A549 (cell line): ENCODE measurements around the gene PRKG1. TPM values are rescaled to one million over a fixed set of nuclear protein-coding genes. Genes with fewer than 3 reads are reported as not detected.

Experiments
- ATAC-seq, 2 experiments: fragments of 200-7000 bp in 1 of 2; fragments of >200 bp in 1 of 2; cut with Nextera tagmentation in 1 of 2; cut with Tn5 transposase in 1 of 2; 3 replicates each; pipeline versions ENCODE4 v1.8.0 to v1.9.1; 2018 to 2020; ENCODE audit warnings: mild to moderate bottlenecking in 1 of 2, moderate library complexity in 1 of 2
- CTCF ChIA-PET: fragments of 300-600 bp; sonication (Branson Sonifier 250); formaldehyde crosslinking; extraction: SDS; loops from one replicate; lab custom pipeline; 2021; ENCODE audit warnings: antibody characterized with exemption, inconsistent platforms; lab: Yijun Ruan, JAX
- POLR2A ChIA-PET: fragments of 350-600 bp; formaldehyde crosslinking; extraction: SDS; loops from one replicate; lab custom pipeline; 2021; ENCODE audit warnings: antibody characterized with exemption, inconsistent platforms; lab: Yijun Ruan, JAX
- DNase-seq, 2 experiments: peaks; one replicate each; pipeline versions ENCODE4 v3.0.0 to v3.0.0-alpha.2; 2011 to 2016; ENCODE audit warnings: low read depth in 1 of 2, low spot score in 1 of 2
- FAIRE-seq: peaks from 2 replicates; lab custom pipeline; 2011; peaks lifted over from hg19 to GRCh38; lab: Jason Lieb, UNC
- H3K27ac ChIP-seq, 2 experiments: fragments of >200 bp; sonication (Bioruptor Twin); formaldehyde crosslinking; 3 replicates each; pipeline ENCODE4 v1.5.1; 2016 to 2017
- H3K4me1 ChIP-seq: fragments of >200 bp; sonication (Bioruptor Twin); formaldehyde crosslinking; 3 replicates; pipeline ENCODE4 v1.6.1; 2016
- H3K4me2 ChIP-seq: fragments of >200 bp; sonication (Bioruptor Twin); formaldehyde crosslinking; 3 replicates; pipeline ENCODE4 v1.6.1; 2016
- H3K4me3 ChIP-seq: fragments of >200 bp; sonication (Bioruptor Twin); formaldehyde crosslinking; 3 replicates; pipeline ENCODE4 v1.5.1; 2016
- H3K9me3 ChIP-seq: fragments of >200 bp; sonication (Bioruptor Twin); formaldehyde crosslinking; 3 replicates; pipeline ENCODE4 v1.6.1; 2016
- CBX8 ChIP-seq: fragments of 200-600 bp; sonication (generic); IDR thresholded peaks from 2 replicates; pipeline ENCODE4 v1.6.1; 2016
- EHF ChIP-seq: fragments of 250-450 bp; sonication (Bioruptor Pico); IDR thresholded peaks from 2 replicates; pipeline ENCODE4 v1.5.0; 2020; ENCODE audit warnings: mild to moderate bottlenecking
- HMGXB4 ChIP-seq: fragments of 250-450 bp; sonication (Bioruptor Pico); IDR thresholded peaks from 2 replicates; pipeline ENCODE4 v1.5.0; 2021; ENCODE audit warnings: mild to moderate bottlenecking, moderate library complexity, borderline replicate concordance
- HOXB13 ChIP-seq: fragments of 250-450 bp; sonication (Bioruptor Pico); IDR thresholded peaks from 2 replicates; pipeline ENCODE4 v1.5.0; 2020; ENCODE audit warnings: low read depth, mild to moderate bottlenecking, moderate library complexity
- KDM5A ChIP-seq: fragments of 200-600 bp; sonication (generic); IDR thresholded peaks from 2 replicates; pipeline ENCODE4 v1.6.1; 2016; ENCODE audit warnings: antibody characterized with exemption, mild to moderate bottlenecking
- MAZ ChIP-seq: fragments of 150-350 bp; IDR thresholded peaks from 2 replicates; pipeline ENCODE4 v1.6.1; 2014; ENCODE audit warnings: antibody characterized with exemption, low read depth, low read length, borderline replicate concordance
- MYC ChIP-seq: IDR thresholded peaks from 2 replicates; pipeline ENCODE4 v1.6.1; 2012; ENCODE audit warnings: mild to moderate bottlenecking, inconsistent platforms, low read length, improper control_type of control experiment, borderline replicate concordance
- NFE2L2 ChIP-seq: fragments of 150-350 bp; conservative IDR thresholded peaks from 2 replicates; pipeline ENCODE4 v1.6.1; 2014; ENCODE audit warnings: low read length
- NPAS2 ChIP-seq: fragments of 250-450 bp; sonication (Bioruptor Pico); IDR thresholded peaks from 2 replicates; pipeline ENCODE4 v1.8.0; 2022; ENCODE audit warnings: mild to moderate bottlenecking, moderate library complexity, borderline replicate concordance
- NR3C1 ChIP-seq: fragments of >200 bp; sonication (Bioruptor Twin); formaldehyde crosslinking; IDR thresholded peaks from 3 replicates; pipeline ENCODE4 v1.6.1; 2017
- PBX3 ChIP-seq: IDR thresholded peaks from 2 replicates; pipeline ENCODE4 v1.6.1; 2012
- PHF8 ChIP-seq: fragments of 200-600 bp; sonication (generic); IDR thresholded peaks from 2 replicates; pipeline ENCODE4 v1.6.1; 2016; ENCODE audit warnings: low read depth, mild to moderate bottlenecking, antibody characterized with exemption, moderate library complexity, borderline replicate concordance
- RARB ChIP-seq: fragments of 250-450 bp; sonication (Bioruptor Pico); IDR thresholded peaks from 2 replicates; pipeline ENCODE4 v1.8.0; 2021; ENCODE audit warnings: mild to moderate bottlenecking, moderate library complexity
- RFX5 ChIP-seq: fragments of 450-650 bp; IDR thresholded peaks from 2 replicates; pipeline ENCODE4 v1.7.1; 2014; ENCODE audit warnings: antibody characterized with exemption, mild to moderate bottlenecking, moderate library complexity
- RNF2 ChIP-seq: fragments of 200-600 bp; sonication (generic); IDR thresholded peaks from 2 replicates; pipeline ENCODE4 v1.6.1; 2016; ENCODE audit warnings: low read depth, mild to moderate bottlenecking, antibody characterized with exemption, moderate library complexity, borderline replicate concordance
- SMC3 ChIP-seq: fragments of >200 bp; sonication (Bioruptor Twin); formaldehyde crosslinking; IDR thresholded peaks from 3 replicates; pipeline ENCODE4 v1.6.1; 2018; ENCODE audit warnings: inconsistent platforms
- TP53 ChIP-seq: fragments of 250-450 bp; sonication (Bioruptor Pico); IDR thresholded peaks from 2 replicates; pipeline ENCODE4 v1.5.0; 2021; ENCODE audit warnings: mild to moderate bottlenecking, moderate library complexity
- USF2 ChIP-seq: fragments of 450-650 bp; IDR thresholded peaks from 2 replicates; pipeline ENCODE4 v1.6.1; 2014; ENCODE audit warnings: antibody characterized with exemption
- WGBS: methylation state at CpG from one replicate; pipeline ENCODE4 v1.1.6; 2017; ENCODE audit errors: missing lambda C conversion rate; 5-methylcytosine and 5-hydroxymethylcytosine counted together
- polyA plus RNA-seq, 4 experiments: library from polyadenylated mRNA; depleted of rRNA in 3 of 4; stranded (reverse); fragments of >200 nt; fragmentation: RNase III in 1 of 4; extraction: RNeasy Plus Mini Kit Qiagen cat#74134 plus additional on column Dnase treatment in 1 of 4; gene quantifications; 2 replicates in 3 of 4; 3 replicates in 1 of 4; pipeline ENCODE4 v1.2.3, GENCODE V29; 2011 to 2017
- TF ChIP-seq, protein P1 (sequence below): fragments of >200 bp; sonication (Bioruptor Twin); formaldehyde crosslinking; IDR thresholded peaks from 2 replicates; pipeline ENCODE4 v1.6.1; 2016
- TF ChIP-seq, protein P2 (sequence below): IDR thresholded peaks from 2 replicates; pipeline ENCODE4 v1.6.1; 2012; ENCODE audit warnings: low read depth, borderline replicate concordance
- TF ChIP-seq, protein P3 (sequence below): IDR thresholded peaks from 2 replicates; pipeline ENCODE4 v1.6.1; 2012

Gene PRKG1
- polyA plus RNA-seq, 2 of the 4 experiments (the other 2 are of a cell fraction), result not detected

DNA sequence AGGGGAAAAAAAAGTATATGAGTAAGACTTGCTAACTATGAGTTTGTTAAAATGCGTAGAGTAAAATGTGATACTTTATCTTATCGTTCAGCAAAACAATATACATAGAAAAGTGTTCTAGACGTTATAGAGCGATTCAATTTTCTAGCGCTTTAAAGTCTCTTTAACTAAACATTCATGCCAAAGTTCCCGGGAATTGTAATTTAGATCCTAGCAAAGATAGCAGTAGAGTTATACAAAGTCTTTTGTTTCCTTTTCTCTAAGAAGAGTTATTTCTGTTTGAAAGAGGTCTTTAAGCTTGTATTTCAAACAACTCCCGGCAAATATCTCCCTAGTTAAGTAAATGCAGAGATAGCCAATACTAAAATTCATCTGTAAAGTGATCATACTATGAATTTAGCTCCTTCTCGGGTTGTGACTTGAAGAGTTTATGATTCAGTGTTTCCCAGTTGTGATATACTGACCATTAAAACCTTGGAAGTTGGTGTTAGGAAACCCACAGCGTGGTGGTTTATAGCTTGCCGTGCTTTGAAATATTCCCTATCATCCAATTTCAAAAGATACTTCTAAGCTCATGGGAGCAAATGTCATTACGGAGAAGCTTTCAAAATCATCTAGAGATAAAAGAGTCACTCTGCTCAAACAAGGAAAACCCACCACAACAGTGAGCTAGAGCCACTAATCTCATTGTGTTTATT is 453.4 kb downstream of the PRKG1 start:
- no peaks in the 10 kb centered on the region for H3K9me3 ChIP-seq
- DNase-seq, result no peak
- no peak overlapping the region for H3K4me2 ChIP-seq
- ATAC-seq, result no peak
- no peak overlapping the region for H3K27ac ChIP-seq
- POLR2A ChIA-PET, result no interaction called here
- CTCF ChIA-PET, result no interaction called here
- H3K4me3 ChIP-seq, result no peak overlapping the region
- no peak for TF ChIP-seq USF2
- TF ChIP-seq KDM5A, result no peak
- TF ChIP-seq, protein P1, sequence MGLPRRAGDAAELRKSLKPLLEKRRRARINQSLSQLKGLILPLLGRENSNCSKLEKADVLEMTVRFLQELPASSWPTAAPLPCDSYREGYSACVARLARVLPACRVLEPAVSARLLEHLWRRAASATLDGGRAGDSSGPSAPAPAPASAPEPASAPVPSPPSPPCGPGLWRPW, result no peak
- TF ChIP-seq CBX8, result 0 out of 2 replicates have a peak, but pooled peaks have one; percentile 48
- no peak for TF ChIP-seq TP53 (CRISPR knock-in tag)
- no peak for TF ChIP-seq NPAS2 (CRISPR knock-in tag)
- WGBS, result 32% methylated on average over 11 of the region's 11 CpGs
- H3K4me1 ChIP-seq, result no peaks in the 10 kb centered on the region
- no peak for FAIRE-seq

- WGBS, result 3% methylated on average over 2 of the region's 2 CpGs
Observed at GRCh38 chr10:51528527-51528926, 454.2 kb downstream of the PRKG1 start.

DNA sequence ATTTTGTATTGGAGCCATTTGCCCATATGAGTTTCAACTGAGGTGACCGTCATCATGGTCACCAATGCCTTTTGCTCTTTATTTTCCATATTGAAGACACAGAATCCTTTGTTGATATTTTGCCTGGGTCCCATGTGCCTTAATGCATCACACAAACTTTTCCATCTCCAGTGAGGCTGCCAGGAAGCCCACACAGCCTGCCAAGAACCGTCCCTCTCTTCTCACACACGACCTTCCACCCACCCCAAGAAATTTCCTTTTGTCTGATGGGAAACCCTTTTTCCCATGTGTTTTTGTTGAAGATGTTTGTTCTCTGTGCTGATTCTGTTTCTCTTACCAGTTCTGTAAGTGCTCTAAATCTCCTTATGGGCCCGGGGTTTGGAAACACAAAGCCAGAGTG is 456.3 kb downstream of the PRKG1 start:
- ATAC-seq (no peak), DNase-seq (no peak), FAIRE-seq (no peak)
- Histone ChIP-seq H3K9me3 (no peaks in the 10 kb centered on the region), H3K27ac (no peak overlapping the region), H3K4me2 (no peak overlapping the region), H3K4me1 (no peaks in the 10 kb centered on the region), H3K4me3 (no peak overlapping the region)
- ChIA-PET POLR2A (no interaction called here), CTCF (no interaction called here)
- no peak for TF ChIP-seq MYC
- TF ChIP-seq KDM5A, result no peak
- WGBS, result 0% methylated on average over 4 of the region's 4 CpGs

More at GRCh38 chr10:51528527-51528926, 454.2 kb downstream of the PRKG1 start:
- no peak for FAIRE-seq
- no peak overlapping the region for H3K4me2 ChIP-seq
- TF ChIP-seq NR3C1, result no peak
- no peak for DNase-seq
- no peaks in the 10 kb centered on the region for H3K4me1 ChIP-seq
- CTCF ChIA-PET, result no interaction called here
- ATAC-seq, result no peak
- H3K4me3 ChIP-seq, result no peak overlapping the region
- POLR2A ChIA-PET, result no interaction called here
- no peaks in the 10 kb centered on the region for H3K9me3 ChIP-seq
- H3K27ac ChIP-seq, result no peak overlapping the region

DNA sequence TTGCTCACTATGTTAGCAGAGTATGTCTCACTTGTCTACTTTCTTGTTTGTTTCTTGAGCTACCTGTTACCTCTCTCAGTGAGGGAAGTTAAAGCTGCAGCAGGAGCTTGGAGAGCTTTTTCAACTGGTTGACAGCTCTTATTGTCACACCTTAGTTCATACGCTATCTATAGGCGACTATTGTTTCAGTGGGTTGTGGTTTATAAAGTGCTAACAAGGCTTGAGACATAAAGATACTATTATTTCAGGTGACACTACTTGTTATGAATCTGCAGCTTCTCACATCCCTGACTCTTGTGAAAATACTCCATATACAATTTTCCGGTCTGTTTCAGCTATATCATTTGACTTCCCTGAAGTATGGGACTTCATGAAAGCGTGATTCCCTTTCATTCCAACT is 457.8 kb downstream of the PRKG1 start:
- Histone ChIP-seq H3K4me1 (no peaks in the 10 kb centered on the region), H3K9me3 (no peaks in the 10 kb centered on the region), H3K4me2 (no peak overlapping the region), H3K4me3 (no peak overlapping the region), H3K27ac (no peak overlapping the region)
- ChIA-PET CTCF (no interaction called here), POLR2A (no interaction called here)
- 62% methylated on average over 4 of the region's 4 CpGs for WGBS
- no peak for FAIRE-seq
- no peak for DNase-seq
- TF ChIP-seq MAZ (no peak), PHF8 (no peak), SMC3 (no peak), EHF (CRISPR knock-in tag) (no peak), RFX5 (no peak), NR3C1 (no peak)
- TF ChIP-seq, protein P1, result no peak
- no peak for ATAC-seq

- DNase-seq (no peak), ATAC-seq (no peak), FAIRE-seq (no peak)
- 16% methylated on average over 5 of the region's 5 CpGs for WGBS
- no peaks in the 10 kb centered on the region for H3K4me1 ChIP-seq
- no peak overlapping the region for H3K4me2 ChIP-seq
- ChIA-PET POLR2A (no interaction called here), CTCF (no interaction called here)
- H3K9me3 ChIP-seq, result no peaks in the 10 kb centered on the region
- H3K27ac ChIP-seq, result no peak overlapping the region
- H3K4me3 ChIP-seq, result no peak overlapping the region
- TF ChIP-seq NR3C1 (no peak), RNF2 (no peak), NPAS2 (CRISPR knock-in tag) (no peak), RARB (CRISPR knock-in tag) (no peak), HOXB13 (no peak), PBX3 (no peak), HMGXB4 (CRISPR knock-in tag) (no peak), NFE2L2 (no peak)
- TF ChIP-seq, protein P2, sequence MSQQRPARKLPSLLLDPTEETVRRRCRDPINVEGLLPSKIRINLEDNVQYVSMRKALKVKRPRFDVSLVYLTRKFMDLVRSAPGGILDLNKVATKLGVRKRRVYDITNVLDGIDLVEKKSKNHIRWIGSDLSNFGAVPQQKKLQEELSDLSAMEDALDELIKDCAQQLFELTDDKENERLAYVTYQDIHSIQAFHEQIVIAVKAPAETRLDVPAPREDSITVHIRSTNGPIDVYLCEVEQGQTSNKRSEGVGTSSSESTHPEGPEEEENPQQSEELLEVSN, result no peak
- TF ChIP-seq, protein P3, sequence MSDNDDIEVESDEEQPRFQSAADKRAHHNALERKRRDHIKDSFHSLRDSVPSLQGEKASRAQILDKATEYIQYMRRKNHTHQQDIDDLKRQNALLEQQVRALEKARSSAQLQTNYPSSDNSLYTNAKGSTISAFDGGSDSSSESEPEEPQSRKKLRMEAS, result no peak
Observed at GRCh38 chr10:51542853-51543252, 468.6 kb downstream of the PRKG1 start.
